ENCODE measurements around the gene LDB2.
A peak's percentile ranks its signal among the peaks of the same experiment; 100 is the strongest.

Gene LDB2

GRCh38 chr4:16837475-16837874, 61.0 kb downstream of the LDB2 start:
- DNase-seq = no peak

GRCh38 chr4:16836324-16836723, 62.1 kb downstream of the LDB2 start:
- DNase-seq = no peak

GRCh38 chr4:16835597-16836247, 62.7 kb downstream of the LDB2 start:
- DNase-seq = no peak

GRCh38 chr4:16834814-16835213, 63.6 kb downstream of the LDB2 start:
- DNase-seq = no peak

- DNase-seq = no peak
Observed at GRCh38 chr4:16833722-16834121, 64.7 kb downstream of the LDB2 start.

- DNase-seq = no peak
Observed at GRCh38 chr4:16830081-16830480, 68.4 kb downstream of the LDB2 start.

GRCh38 chr4:16827794-16828724, 70.4 kb downstream of the LDB2 start:
- DNase-seq = no peak

- DNase-seq = no peak
Observed at GRCh38 chr4:16827045-16827444, 71.4 kb downstream of the LDB2 start.

- no peak for DNase-seq
Observed at GRCh38 chr4:16826406-16826910, 72.0 kb downstream of the LDB2 start.

- no peak for DNase-seq
Observed at GRCh38 chr4:16824278-16824806, 74.1 kb downstream of the LDB2 start.

GRCh38 chr4:16820329-16820728, 78.1 kb downstream of the LDB2 start:
- DNase-seq = no peak

GRCh38 chr4:16819652-16820051, 78.8 kb downstream of the LDB2 start:
- no peak for DNase-seq

GRCh38 chr4:16818005-16818404, 80.4 kb downstream of the LDB2 start:
- DNase-seq = no peak

GRCh38 chr4:16817286-16817685, 81.2 kb downstream of the LDB2 start:
- no peak for DNase-seq

- no peak for DNase-seq
Observed at GRCh38 chr4:16814361-16814760, 84.1 kb downstream of the LDB2 start.

- no peak for DNase-seq
Observed at GRCh38 chr4:16812041-16812440, 86.4 kb downstream of the LDB2 start.

- DNase-seq = no peak
Observed at GRCh38 chr4:16809943-16810342, 88.5 kb downstream of the LDB2 start.

- no peak for DNase-seq
Observed at GRCh38 chr4:16809064-16809463, 89.4 kb downstream of the LDB2 start.

- no peak for DNase-seq
Observed at GRCh38 chr4:16807355-16807754, 91.1 kb downstream of the LDB2 start.

- no peak for DNase-seq
Observed at GRCh38 chr4:16804581-16804980, 93.9 kb downstream of the LDB2 start.

GRCh38 chr4:16802044-16802443, 96.4 kb downstream of the LDB2 start:
- no peak for DNase-seq

GRCh38 chr4:16801356-16801755, 97.1 kb downstream of the LDB2 start:
- no peak for DNase-seq

GRCh38 chr4:16794816-16795445, 103.5 kb downstream of the LDB2 start:
- peak; percentile 17 for DNase-seq
